HepG2 (cell line): ENCODE measurements around the gene GHRH. TPM values are rescaled to one million over a fixed set of nuclear protein-coding genes. Genes with fewer than 3 reads are reported as not detected.

Experiments
- ARID2 ChIP-seq: sonication (generic); formaldehyde crosslinking; IDR thresholded peaks from 2 replicates; pipeline ENCODE4 v1.8.1; 2022; ENCODE audit warnings: mild to moderate bottlenecking, missing genetic modification reagents, borderline replicate concordance
- ESRRA ChIP-seq: sonication (generic); formaldehyde crosslinking; IDR thresholded peaks from 2 replicates; pipeline ENCODE4 v1.5.1; 2020; ENCODE audit warnings: mild to moderate bottlenecking, low read depth, missing genetic modification reagents
- FOXK2 ChIP-seq: fragments of 450-650 bp; IDR thresholded peaks from 2 replicates; pipeline ENCODE4 v1.6.1; 2016
- HHEX ChIP-seq: IDR thresholded peaks from 2 replicates; pipeline ENCODE4 v1.6.1; 2016; ENCODE audit warnings: control low read depth
- MIER3 ChIP-seq: IDR thresholded peaks from 2 replicates; pipeline ENCODE4 v1.6.1; 2016; ENCODE audit warnings: missing compliant biosample characterization, borderline replicate concordance
- MIXL1 ChIP-seq: IDR thresholded peaks from 2 replicates; pipeline ENCODE4 v1.6.1; 2016
- MYNN ChIP-seq: sonication (generic); formaldehyde crosslinking; IDR thresholded peaks from 2 replicates; pipeline ENCODE4 v1.4.0; 2020; ENCODE audit warnings: mild to moderate bottlenecking, low read depth, missing genetic modification reagents
- NFAT5 ChIP-seq: sonication (generic); formaldehyde crosslinking; IDR thresholded peaks from 2 replicates; pipeline ENCODE4 v1.4.0; 2020; ENCODE audit warnings: missing genetic modification reagents
- SRY ChIP-seq: sonication (generic); formaldehyde crosslinking; IDR thresholded peaks from 2 replicates; pipeline ENCODE4 v1.8.0; 2022; ENCODE audit warnings: mild to moderate bottlenecking, missing genetic modification reagents
- STAG1 ChIP-seq: sonication (generic); formaldehyde crosslinking; IDR thresholded peaks from 2 replicates; pipeline ENCODE4 v1.4.0; 2020; ENCODE audit warnings: missing genetic modification reagents
- TAF1 ChIP-seq: sonication (generic); formaldehyde crosslinking; IDR thresholded peaks from 2 replicates; pipeline ENCODE4 v1.4.0; 2020; ENCODE audit warnings: missing genetic modification reagents
- TARDBP ChIP-seq: sonication (generic); formaldehyde crosslinking; IDR thresholded peaks from 2 replicates; pipeline ENCODE4 v1.8.0; 2022; ENCODE audit warnings: mild to moderate bottlenecking, missing genetic modification reagents
- TFDP1 ChIP-seq: IDR thresholded peaks from 2 replicates; pipeline ENCODE4 v1.6.1; 2016; ENCODE audit warnings: missing compliant biosample characterization, missing genetic modification reagents, borderline replicate concordance
- TRIM22 ChIP-seq: fragments of 450-650 bp; IDR thresholded peaks from 2 replicates; pipeline ENCODE4 v1.6.1; 2017
- ZMYM4 ChIP-seq: sonication (generic); formaldehyde crosslinking; IDR thresholded peaks from 2 replicates; pipeline ENCODE4 v1.8.1; 2023; ENCODE audit warnings: mild to moderate bottlenecking, missing genetic modification reagents
- ZNF572 ChIP-seq: sonication (generic); formaldehyde crosslinking; IDR thresholded peaks from 2 replicates; pipeline ENCODE4 v1.5.1; 2020; ENCODE audit warnings: mild to moderate bottlenecking, missing genetic modification reagents
- ZNF816 ChIP-seq: sonication (generic); formaldehyde crosslinking; IDR thresholded peaks from 2 replicates; pipeline ENCODE4 v1.8.0; 2022; ENCODE audit warnings: missing genetic modification reagents, mild to moderate bottlenecking, borderline replicate concordance
- ZSCAN9 ChIP-seq: IDR thresholded peaks from 2 replicates; pipeline ENCODE4 v1.6.1; 2016; ENCODE audit warnings: borderline replicate concordance
- polyA plus RNA-seq, 8 experiments: library from polyadenylated mRNA; depleted of rRNA in 3 of 8; stranded (reverse) in 7 of 8; unstranded in 1 of 8; fragments of >200 nt; fragmentation: Illumina TruSeq in 4 of 8; extraction: Trizol in 4 of 8; gene quantifications; 2 replicates each; pipeline versions ENCODE4 v1.2.1 to v1.2.3, GENCODE V29; 2011 to 2016; ENCODE audit warnings: low read depth in 4 of 8, missing spikeins in 1 of 8, mixed read lengths in 1 of 8; ENCODE audit not compliant: insufficient read depth in 1 of 8
- total RNA-seq, 5 experiments: library from RNA; depleted of rRNA; stranded (reverse); fragments of >200 nt; fragmentation: Illumina TruSeq; extraction: Trizol; gene quantifications; 2 replicates each; pipeline ENCODE4 v1.2.3, GENCODE V29; 2016; ENCODE audit warnings: low read depth in 1 of 5
- TF ChIP-seq, protein P1 (sequence below): sonication (generic); formaldehyde crosslinking; IDR thresholded peaks from 2 replicates; pipeline ENCODE4 v1.4.0; 2020; ENCODE audit warnings: mild to moderate bottlenecking, missing genetic modification reagents
- TF ChIP-seq, protein P2 (sequence below): fragments of 450-650 bp; IDR thresholded peaks from 2 replicates; pipeline ENCODE4 v1.6.1; 2016

Gene GHRH
- total and polyA plus RNA-seq, 2 of the 13 experiments (the other 11 are each of a cell fraction or from before 2014, with no cell fraction given) = not detected

GRCh38 chr20:37276494-37277252 lies 15.1 kb upstream of the GHRH start (continued):
- no peak for TF ChIP-seq TAF1 (CRISPR knock-in tag)
- no peak for TF ChIP-seq ESRRA (CRISPR knock-in tag)
- TF ChIP-seq ZSCAN9 (CRISPR knock-in tag) = no peak
- no peak for TF ChIP-seq MIER3 (CRISPR knock-in tag)
- TF ChIP-seq, protein P1, sequence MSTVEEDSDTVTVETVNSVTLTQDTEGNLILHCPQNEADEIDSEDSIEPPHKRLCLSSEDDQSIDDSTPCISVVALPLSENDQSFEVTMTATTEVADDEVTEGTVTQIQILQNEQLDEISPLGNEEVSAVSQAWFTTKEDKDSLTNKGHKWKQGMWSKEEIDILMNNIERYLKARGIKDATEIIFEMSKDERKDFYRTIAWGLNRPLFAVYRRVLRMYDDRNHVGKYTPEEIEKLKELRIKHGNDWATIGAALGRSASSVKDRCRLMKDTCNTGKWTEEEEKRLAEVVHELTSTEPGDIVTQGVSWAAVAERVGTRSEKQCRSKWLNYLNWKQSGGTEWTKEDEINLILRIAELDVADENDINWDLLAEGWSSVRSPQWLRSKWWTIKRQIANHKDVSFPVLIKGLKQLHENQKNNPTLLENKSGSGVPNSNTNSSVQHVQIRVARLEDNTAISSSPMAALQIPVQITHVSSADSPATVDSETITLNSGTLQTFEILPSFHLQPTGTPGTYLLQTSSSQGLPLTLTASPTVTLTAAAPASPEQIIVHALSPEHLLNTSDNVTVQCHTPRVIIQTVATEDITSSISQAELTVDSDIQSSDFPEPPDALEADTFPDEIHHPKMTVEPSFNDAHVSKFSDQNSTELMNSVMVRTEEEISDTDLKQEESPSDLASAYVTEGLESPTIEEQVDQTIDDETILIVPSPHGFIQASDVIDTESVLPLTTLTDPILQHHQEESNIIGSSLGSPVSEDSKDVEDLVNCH (CRISPR knock-in tag) = peak; percentile 89; the same call in 1 of the 2 replicates
- TF ChIP-seq FOXK2 = no peak
- no peak for TF ChIP-seq ARID2 (CRISPR knock-in tag)
- TF ChIP-seq ZNF572 (CRISPR knock-in tag) = peak; percentile 92
- no peak for TF ChIP-seq ZNF816
- 0 out of 2 replicates have a peak, but pooled peaks have one; percentile 24 for TF ChIP-seq ZMYM4 (CRISPR knock-in tag)
- peak; percentile 70 for TF ChIP-seq STAG1 (CRISPR knock-in tag)
- TF ChIP-seq, protein P2, sequence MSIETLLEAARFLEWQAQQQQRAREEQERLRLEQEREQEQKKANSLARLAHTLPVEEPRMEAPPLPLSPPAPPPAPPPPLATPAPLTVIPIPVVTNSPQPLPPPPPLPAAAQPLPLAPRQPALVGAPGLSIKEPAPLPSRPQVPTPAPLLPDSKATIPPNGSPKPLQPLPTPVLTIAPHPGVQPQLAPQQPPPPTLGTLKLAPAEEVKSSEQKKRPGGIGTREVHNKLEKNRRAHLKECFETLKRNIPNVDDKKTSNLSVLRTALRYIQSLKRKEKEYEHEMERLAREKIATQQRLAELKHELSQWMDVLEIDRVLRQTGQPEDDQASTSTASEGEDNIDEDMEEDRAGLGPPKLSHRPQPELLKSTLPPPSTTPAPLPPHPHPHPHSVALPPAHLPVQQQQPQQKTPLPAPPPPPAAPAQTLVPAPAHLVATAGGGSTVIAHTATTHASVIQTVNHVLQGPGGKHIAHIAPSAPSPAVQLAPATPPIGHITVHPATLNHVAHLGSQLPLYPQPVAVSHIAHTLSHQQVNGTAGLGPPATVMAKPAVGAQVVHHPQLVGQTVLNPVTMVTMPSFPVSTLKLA = no peak
- no peak; the same call in 1 of the 2 replicates for TF ChIP-seq TFDP1 (CRISPR knock-in tag)
- no peak for TF ChIP-seq SRY (CRISPR knock-in tag)
- no peak for TF ChIP-seq MIXL1 (CRISPR knock-in tag)
- no peak for TF ChIP-seq TARDBP (CRISPR knock-in tag)
- no peak for TF ChIP-seq NFAT5 (CRISPR knock-in tag)
- no peak for TF ChIP-seq MYNN
- TF ChIP-seq HHEX (CRISPR knock-in tag) = no peak
- TF ChIP-seq TRIM22 = no peak
